HG03378 (cell line): ENCODE data around the gene POFUT2.

Source experiments
- ATAC-seq: cut with Tn5 transposase; IDR thresholded peaks from one replicate; pipeline ENCODE4 v1.9.1; 2021; ENCODE audit warnings: mild to moderate bottlenecking, moderate library complexity; ENCODE audit not compliant: unreplicated experiment

Gene POFUT2

GRCh38 chr21:45226540-45227326, 61.0 kb downstream of the POFUT2 start:
- no peak for ATAC-seq

- no peak for ATAC-seq
Observed at GRCh38 chr21:45225741-45226327, 61.9 kb downstream of the POFUT2 start.

- no peak for ATAC-seq
Observed at GRCh38 chr21:45225041-45225740, 62.5 kb downstream of the POFUT2 start.

- ATAC-seq, result no peak
Observed at GRCh38 chr21:45224189-45224938, 63.3 kb downstream of the POFUT2 start.

GRCh38 chr21:45223236-45224185, 64.2 kb downstream of the POFUT2 start:
- no peak for ATAC-seq

- no peak for ATAC-seq
Observed at GRCh38 chr21:45222001-45222400, 65.7 kb downstream of the POFUT2 start.

GRCh38 chr21:45220714-45221490, 66.8 kb downstream of the POFUT2 start:
- no peak for ATAC-seq

- no peak for ATAC-seq
Observed at GRCh38 chr21:45220071-45220481, 67.6 kb downstream of the POFUT2 start.

GRCh38 chr21:45219517-45219916, 68.2 kb downstream of the POFUT2 start:
- ATAC-seq, result no peak

- no peak for ATAC-seq
Observed at GRCh38 chr21:45217010-45217409, 70.7 kb downstream of the POFUT2 start.

- ATAC-seq, result no peak
Observed at GRCh38 chr21:45215213-45215612, 72.5 kb downstream of the POFUT2 start.
